Glomerular visceral epithelial cell (primary cell): ENCODE data around the gene PTPRF.

ENCODE experiments used
- DNase-seq: peaks from one replicate; pipeline ENCODE4 v3.0.0-alpha.2; 2016; ENCODE audit errors: extremely low spot score

The PTPRF gene

GRCh38 chr1:43552059-43552742 is 21.5 kb downstream of the PTPRF start:
- DNase-seq: no peak

GRCh38 chr1:43552813-43553212 is 22.1 kb downstream of the PTPRF start:
- no peak for DNase-seq

GRCh38 chr1:43554444-43554992 is 23.8 kb downstream of the PTPRF start:
- peak; percentile 15 for DNase-seq

GRCh38 chr1:43556782-43557181 is 26.1 kb downstream of the PTPRF start:
- no peak for DNase-seq

- DNase-seq: no peak
Measured at GRCh38 chr1:43557744-43558245, 27.1 kb downstream of the PTPRF start.

- DNase-seq: peak; percentile 37
Measured at GRCh38 chr1:43558346-43558841, 27.7 kb downstream of the PTPRF start.

GRCh38 chr1:43559714-43560113 is 29.0 kb downstream of the PTPRF start:
- no peak for DNase-seq

GRCh38 chr1:43560286-43560685 is 29.6 kb downstream of the PTPRF start:
- DNase-seq: no peak

GRCh38 chr1:43563876-43564539 is 33.3 kb downstream of the PTPRF start:
- DNase-seq: no peak

GRCh38 chr1:43564551-43565348 is 34.1 kb downstream of the PTPRF start:
- no peak for DNase-seq

GRCh38 chr1:43565600-43566360 is 35.1 kb downstream of the PTPRF start:
- DNase-seq: no peak

GRCh38 chr1:43566382-43567044 is 35.8 kb downstream of the PTPRF start:
- no peak for DNase-seq

- no peak for DNase-seq
Measured at GRCh38 chr1:43569175-43569574, 38.5 kb downstream of the PTPRF start.

- no peak for DNase-seq
Measured at GRCh38 chr1:43570277-43570676, 39.6 kb downstream of the PTPRF start.

GRCh38 chr1:43570715-43571114 is 40.0 kb downstream of the PTPRF start:
- DNase-seq: no peak

GRCh38 chr1:43572084-43572483 is 41.4 kb downstream of the PTPRF start:
- no peak for DNase-seq

GRCh38 chr1:43572538-43572937 is 41.9 kb downstream of the PTPRF start:
- DNase-seq: no peak

GRCh38 chr1:43573066-43573800 is 42.5 kb downstream of the PTPRF start:
- no peak for DNase-seq

- no peak for DNase-seq
Measured at GRCh38 chr1:43576521-43576920, 45.8 kb downstream of the PTPRF start.
